ENCODE results near the gene TRIO.

TRIO gene

GRCh38 chr5:14396066-14396465 lies 252.9 kb downstream of the TRIO start:
- Histone ChIP-seq H2BK120ac (ENCODE audit: insufficient read depth, low read length, poor library complexity) (no peak overlapping the region), H3K4me3 (ENCODE audit: low read depth, low read length) (no peak overlapping the region), H3K27me3 (ENCODE audit: insufficient read depth, low read length) (no peaks in the 10 kb centered on the region), H3K9ac (ENCODE audit: low read length) (no peak overlapping the region), H4K8ac (ENCODE audit: low read depth, low read length) (no peak overlapping the region), H3K4me2 (ENCODE audit: low read length) (no peak overlapping the region), H3K36me3 (ENCODE audit: control insufficient read depth in 1 of 2, insufficient read depth in 2 of 2, low read length in 2 of 2) (peaks cover 24 to 40% of the 10 kb centered on the region in 2 experiments), H3K23ac (ENCODE audit: low read length) (no peak overlapping the region), H2AK5ac (ENCODE audit: low read length) (no peak overlapping the region), H4K91ac (ENCODE audit: low read depth, low read length) (no peak overlapping the region), H3K4ac (ENCODE audit: low read depth, low read length) (no peak overlapping the region), H3K14ac (ENCODE audit: low read length) (no peak overlapping the region), H2AFZ (ENCODE audit: insufficient read depth, low read length, poor library complexity) (no peak overlapping the region), H3K18ac (ENCODE audit: low read length) (no peak overlapping the region), H3K79me1 (ENCODE audit: low read length) (no peaks in the 10 kb centered on the region), H2BK12ac (ENCODE audit: low read length) (no peak overlapping the region), H3K9me3 (ENCODE audit: insufficient read depth, low read depth, low read length) (peaks cover 3% of the 10 kb centered on the region), H4K12ac (ENCODE audit: low read depth, low read length) (no peak overlapping the region), H3K4me1 (ENCODE audit: control insufficient read depth in 1 of 2, insufficient read depth in 2 of 2, low read length in 2 of 2) (peaks cover 3 to 6% of the 10 kb centered on the region in 2 experiments), H3K27ac (ENCODE audit: low read depth, low read length) (no peak overlapping the region), H3K79me2 (ENCODE audit: control insufficient read depth, insufficient read depth, low read length, poor library complexity) (no peaks in the 10 kb centered on the region), H2BK5ac (ENCODE audit: low read depth, low read length, poor library complexity) (no peak overlapping the region)
- WGBS (ENCODE audit: extremely low coverage, insufficient coverage, insufficient read length): no CpG with 5 or more reads among the region's 7 CpGs
- no peak for DNase-seq

- H3K23ac ChIP-seq (ENCODE audit: low read length): no peak overlapping the region
- no peak overlapping the region for H3K27ac ChIP-seq (ENCODE audit: low read depth, low read length)
- no peak overlapping the region for H3K4ac ChIP-seq (ENCODE audit: low read depth, low read length)
- no peak overlapping the region for H3K18ac ChIP-seq (ENCODE audit: low read length)
- no peak overlapping the region for H2BK120ac ChIP-seq (ENCODE audit: insufficient read depth, low read length, poor library complexity)
- H3K79me1 ChIP-seq (ENCODE audit: low read length): no peaks in the 10 kb centered on the region
- H3K4me3 ChIP-seq (ENCODE audit: low read depth, low read length): no peak overlapping the region
- no peak overlapping the region for H4K91ac ChIP-seq (ENCODE audit: low read depth, low read length)
- no peak overlapping the region for H2BK12ac ChIP-seq (ENCODE audit: low read length)
- H3K4me1 ChIP-seq (ENCODE audit: control insufficient read depth in 1 of 2, insufficient read depth in 2 of 2, low read length in 2 of 2): peaks cover 3 to 6% of the 10 kb centered on the region in 2 experiments
- H3K9me3 ChIP-seq (ENCODE audit: insufficient read depth, low read depth, low read length): peaks cover 3% of the 10 kb centered on the region
- H3K79me2 ChIP-seq (ENCODE audit: control insufficient read depth, insufficient read depth, low read length, poor library complexity): no peaks in the 10 kb centered on the region
- H3K36me3 ChIP-seq (ENCODE audit: control insufficient read depth in 1 of 2, insufficient read depth in 2 of 2, low read length in 2 of 2): peaks cover 26 to 41% of the 10 kb centered on the region in 2 experiments
- no peak overlapping the region for H3K14ac ChIP-seq (ENCODE audit: low read length)
- H3K4me2 ChIP-seq (ENCODE audit: low read length): no peak overlapping the region
- H4K12ac ChIP-seq (ENCODE audit: low read depth, low read length): no peak overlapping the region
- no peak for DNase-seq
- H2AFZ ChIP-seq (ENCODE audit: insufficient read depth, low read length, poor library complexity): no peak overlapping the region
- WGBS (ENCODE audit: extremely low coverage, insufficient coverage, insufficient read length): no CpG with 5 or more reads among the region's 5 CpGs
- no peak overlapping the region for H4K8ac ChIP-seq (ENCODE audit: low read depth, low read length)
- H3K9ac ChIP-seq (ENCODE audit: low read length): no peak overlapping the region
- no peaks in the 10 kb centered on the region for H3K27me3 ChIP-seq (ENCODE audit: insufficient read depth, low read length)
- H2BK5ac ChIP-seq (ENCODE audit: low read depth, low read length, poor library complexity): no peak overlapping the region
- no peak overlapping the region for H2AK5ac ChIP-seq (ENCODE audit: low read length)
Measured at GRCh38 chr5:14396737-14397136, 253.6 kb downstream of the TRIO start.

GRCh38 chr5:14397717-14398116 lies 254.6 kb downstream of the TRIO start:
- H3K14ac ChIP-seq (ENCODE audit: low read length): no peak overlapping the region
- no peak overlapping the region for H3K18ac ChIP-seq (ENCODE audit: low read length)
- no peak overlapping the region for H4K8ac ChIP-seq (ENCODE audit: low read depth, low read length)
- no peak overlapping the region for H4K91ac ChIP-seq (ENCODE audit: low read depth, low read length)
- H4K12ac ChIP-seq (ENCODE audit: low read depth, low read length): no peak overlapping the region
- H2AFZ ChIP-seq (ENCODE audit: insufficient read depth, low read length, poor library complexity): no peak overlapping the region
- no peak overlapping the region for H3K4me2 ChIP-seq (ENCODE audit: low read length)
- no peak overlapping the region for H3K23ac ChIP-seq (ENCODE audit: low read length)
- no peak overlapping the region for H2AK5ac ChIP-seq (ENCODE audit: low read length)
- H2BK120ac ChIP-seq (ENCODE audit: insufficient read depth, low read length, poor library complexity): no peak overlapping the region
- peaks cover 3 to 6% of the 10 kb centered on the region in 2 experiments for H3K4me1 ChIP-seq (ENCODE audit: control insufficient read depth in 1 of 2, insufficient read depth in 2 of 2, low read length in 2 of 2)
- no peak overlapping the region for H3K4me3 ChIP-seq (ENCODE audit: low read depth, low read length)
- WGBS (ENCODE audit: extremely low coverage, insufficient coverage, insufficient read length): no CpG with 5 or more reads among the region's 3 CpGs
- H3K79me2 ChIP-seq (ENCODE audit: control insufficient read depth, insufficient read depth, low read length, poor library complexity): no peaks in the 10 kb centered on the region
- H2BK12ac ChIP-seq (ENCODE audit: low read length): no peak overlapping the region
- H3K27ac ChIP-seq (ENCODE audit: low read depth, low read length): no peak overlapping the region
- DNase-seq: no peak
- no peak overlapping the region for H3K4ac ChIP-seq (ENCODE audit: low read depth, low read length)
- H3K9ac ChIP-seq (ENCODE audit: low read length): no peak overlapping the region
- no peak overlapping the region for H2BK5ac ChIP-seq (ENCODE audit: low read depth, low read length, poor library complexity)
- no peaks in the 10 kb centered on the region for H3K79me1 ChIP-seq (ENCODE audit: low read length)
- H3K36me3 ChIP-seq (ENCODE audit: control insufficient read depth in 1 of 2, insufficient read depth in 2 of 2, low read length in 2 of 2): peaks cover 26 to 46% of the 10 kb centered on the region in 2 experiments
- H3K27me3 ChIP-seq (ENCODE audit: insufficient read depth, low read length): no peaks in the 10 kb centered on the region
- peaks cover 3% of the 10 kb centered on the region for H3K9me3 ChIP-seq (ENCODE audit: insufficient read depth, low read depth, low read length)

GRCh38 chr5:14399054-14399692 lies 256.0 kb downstream of the TRIO start:
- Histone ChIP-seq H2BK120ac (ENCODE audit: insufficient read depth, low read length, poor library complexity) (no peak overlapping the region), H3K36me3 (ENCODE audit: control insufficient read depth in 1 of 2, insufficient read depth in 2 of 2, low read length in 2 of 2) (peaks cover 30 to 54% of the 10 kb centered on the region in 2 experiments), H3K27me3 (ENCODE audit: insufficient read depth, low read length) (no peaks in the 10 kb centered on the region), H4K12ac (ENCODE audit: low read depth, low read length) (no peak overlapping the region), H3K14ac (ENCODE audit: low read length) (peak overlapping the region; percentile 39), H3K23ac (ENCODE audit: low read length) (no peak overlapping the region), H4K91ac (ENCODE audit: low read depth, low read length) (peak overlapping the region; percentile 54), H3K4me2 (ENCODE audit: low read length) (no peak overlapping the region), H2AFZ (ENCODE audit: insufficient read depth, low read length, poor library complexity) (no peak overlapping the region), H3K4me3 (ENCODE audit: low read depth, low read length) (no peak overlapping the region), H3K4ac (ENCODE audit: low read depth, low read length) (peak overlapping the region; percentile 42), H2BK12ac (ENCODE audit: low read length) (peak overlapping the region; percentile 83), H3K4me1 (ENCODE audit: control insufficient read depth in 1 of 2, insufficient read depth in 2 of 2, low read length in 2 of 2) (peaks cover 3 to 6% of the 10 kb centered on the region in 2 experiments), H2BK5ac (ENCODE audit: low read depth, low read length, poor library complexity) (no peak overlapping the region), H2AK5ac (ENCODE audit: low read length) (peak overlapping the region; percentile 93), H3K18ac (ENCODE audit: low read length) (peak overlapping the region; percentile 80), H3K9me3 (ENCODE audit: insufficient read depth, low read depth, low read length) (peaks cover 3% of the 10 kb centered on the region), H3K79me1 (ENCODE audit: low read length) (no peaks in the 10 kb centered on the region), H3K9ac (ENCODE audit: low read length) (no peak overlapping the region), H4K8ac (ENCODE audit: low read depth, low read length) (no peak overlapping the region), H3K79me2 (ENCODE audit: control insufficient read depth, insufficient read depth, low read length, poor library complexity) (no peaks in the 10 kb centered on the region), H3K27ac (ENCODE audit: low read depth, low read length) (no peak overlapping the region)
- peak in 1 of 2 donors; percentile 69 for DNase-seq
- WGBS (ENCODE audit: extremely low coverage, insufficient coverage, insufficient read length): no CpG with 5 or more reads among the region's 4 CpGs

Data from trophoblast cell (in vitro differentiated cells and primary cell).